Measurements from ENCODE around the gene MLPH. TPM values are rescaled to one million over a fixed set of nuclear protein-coding genes. Genes with fewer than 3 reads are reported as not detected.

MLPH gene
- total and polyA plus RNA-seq, 9 of the 15 experiments (the other 6 are each of a cell fraction or from before 2014, with no cell fraction given) = 0.22 TPM; not detected in 8

DNA sequence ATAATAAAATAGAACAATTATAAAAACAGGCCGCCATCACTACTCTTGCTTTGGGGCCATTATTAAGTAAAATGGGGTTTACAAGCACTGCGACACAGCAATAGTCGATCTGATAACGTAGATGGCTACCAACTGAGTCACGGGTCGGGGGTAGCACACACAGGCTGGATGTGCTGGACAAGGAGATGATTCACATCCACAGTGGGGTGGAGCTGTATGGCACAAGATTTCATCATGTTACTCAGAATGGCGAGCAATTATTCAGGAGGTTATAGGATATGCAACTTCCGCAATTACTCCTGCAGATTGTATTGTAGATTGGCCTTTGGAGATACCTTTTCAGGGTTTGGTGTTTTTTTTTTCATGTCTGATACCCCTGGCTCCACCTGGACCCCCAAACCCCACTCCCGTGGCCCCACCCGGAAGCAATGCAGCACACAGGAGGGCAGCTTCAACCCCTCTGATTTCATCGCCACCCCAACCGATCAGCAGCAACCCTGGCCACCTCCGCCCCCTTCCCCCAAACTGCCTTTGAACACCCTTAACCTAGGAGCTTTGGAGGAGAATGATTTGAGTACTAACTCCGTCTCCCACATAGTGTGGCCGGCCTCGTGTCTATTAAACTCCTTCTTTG, 21.4 kb upstream of the MLPH start (continued):
- TF ChIP-seq CEBPG (CRISPR knock-in tag; IDR thresholded peaks at IDR 0.05) (peak; percentile 94), CEBPG (tag; conservative IDR thresholded peaks at IDR 0.05 in 1 of 2, IDR thresholded peaks at IDR 0.05 in 1 of 2) (peak; percentile 91 to 98), GATAD2B (IDR thresholded peaks at IDR 0.05; ENCODE audit: borderline replicate concordance) (no peak), CCNT2 (IDR thresholded peaks at IDR 0.05; ENCODE audit: borderline replicate concordance, extremely low read depth, insufficient read length, low read depth, low read length) (no peak), ELF4 (CRISPR knock-in tag; IDR thresholded peaks at IDR 0.05) (no peak), FOXA1 (IDR thresholded peaks at IDR 0.05; ENCODE audit: borderline replicate concordance) (no peak), POLR2B (IDR thresholded peaks at IDR 0.05; ENCODE audit: low read depth, partially characterized antibody) (no peak), ZNF57 (CRISPR knock-in tag; IDR thresholded peaks at IDR 0.05) (no peak), HDAC6 (IDR thresholded peaks at IDR 0.05; ENCODE audit: low read depth, low read length) (no peak), ZBTB7A (IDR thresholded peaks at IDR 0.05; ENCODE audit: borderline replicate concordance, control insufficient read depth, low read depth, low read length) (no peak), MYBL2 (IDR thresholded peaks at IDR 0.05; ENCODE audit: low read depth) (no peak), MYBL2 (CRISPR knock-in tag; IDR thresholded peaks at IDR 0.05; ENCODE audit: borderline replicate concordance) (no peak), TAL1 (IDR thresholded peaks at IDR 0.05) (no peak; the same call in 1 of the 2 replicates), IFI16 (CRISPR knock-in tag; IDR thresholded peaks at IDR 0.05) (no peak), ZNF644 (tag; IDR thresholded peaks at IDR 0.05; ENCODE audit: low read depth) (no peak; the same call in 1 of the 2 replicates), KLF10 (CRISPR knock-in tag; IDR thresholded peaks at IDR 0.05) (no peak), ZNF140 (CRISPR knock-in tag; IDR thresholded peaks at IDR 0.05) (no peak), TRIM24 (IDR thresholded peaks at IDR 0.05) (peak; percentile 75 to 92; a peak in 2 of 4 replicates), TAF7 (tag; IDR thresholded peaks at IDR 0.05) (no peak), CBX1 (IDR thresholded peaks at IDR 0.05; ENCODE audit: low read depth) (no peak), CBX2 (IDR thresholded peaks at IDR 0.05; ENCODE audit: insufficient read depth, low read length, poor library complexity, severe bottlenecking) (no peak), ZNF830 (CRISPR knock-in tag; IDR thresholded peaks at IDR 0.05) (no peak), HMG20A (CRISPR knock-in tag; conservative IDR thresholded peaks at IDR 0.05) (no peak), NUFIP1 (IDR thresholded peaks at IDR 0.05; ENCODE audit: partially characterized antibody) (no peak), ESRRA (IDR thresholded peaks at IDR 0.05; ENCODE audit: borderline replicate concordance, low read depth) (no peak)
- TF ChIP-seq, protein P1, sequence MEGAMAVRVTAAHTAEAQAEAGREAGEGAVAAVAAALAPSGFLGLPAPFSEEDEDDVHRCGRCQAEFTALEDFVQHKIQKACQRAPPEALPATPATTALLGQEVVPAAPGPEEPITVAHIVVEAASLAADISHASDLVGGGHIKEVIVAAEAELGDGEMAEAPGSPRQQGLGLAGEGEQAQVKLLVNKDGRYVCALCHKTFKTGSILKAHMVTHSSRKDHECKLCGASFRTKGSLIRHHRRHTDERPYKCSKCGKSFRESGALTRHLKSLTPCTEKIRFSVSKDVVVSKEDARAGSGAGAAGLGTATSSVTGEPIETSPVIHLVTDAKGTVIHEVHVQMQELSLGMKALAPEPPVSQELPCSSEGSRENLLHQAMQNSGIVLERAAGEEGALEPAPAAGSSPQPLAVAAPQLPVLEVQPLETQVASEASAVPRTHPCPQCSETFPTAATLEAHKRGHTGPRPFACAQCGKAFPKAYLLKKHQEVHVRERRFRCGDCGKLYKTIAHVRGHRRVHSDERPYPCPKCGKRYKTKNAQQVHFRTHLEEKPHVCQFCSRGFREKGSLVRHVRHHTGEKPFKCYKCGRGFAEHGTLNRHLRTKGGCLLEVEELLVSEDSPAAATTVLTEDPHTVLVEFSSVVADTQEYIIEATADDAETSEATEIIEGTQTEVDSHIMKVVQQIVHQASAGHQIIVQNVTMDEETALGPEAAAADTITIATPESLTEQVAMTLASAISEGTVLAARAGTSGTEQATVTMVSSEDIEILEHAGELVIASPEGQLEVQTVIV (CRISPR knock-in tag; IDR thresholded peaks at IDR 0.05; ENCODE audit: borderline replicate concordance) = no peak
- TF ChIP-seq, protein P2, sequence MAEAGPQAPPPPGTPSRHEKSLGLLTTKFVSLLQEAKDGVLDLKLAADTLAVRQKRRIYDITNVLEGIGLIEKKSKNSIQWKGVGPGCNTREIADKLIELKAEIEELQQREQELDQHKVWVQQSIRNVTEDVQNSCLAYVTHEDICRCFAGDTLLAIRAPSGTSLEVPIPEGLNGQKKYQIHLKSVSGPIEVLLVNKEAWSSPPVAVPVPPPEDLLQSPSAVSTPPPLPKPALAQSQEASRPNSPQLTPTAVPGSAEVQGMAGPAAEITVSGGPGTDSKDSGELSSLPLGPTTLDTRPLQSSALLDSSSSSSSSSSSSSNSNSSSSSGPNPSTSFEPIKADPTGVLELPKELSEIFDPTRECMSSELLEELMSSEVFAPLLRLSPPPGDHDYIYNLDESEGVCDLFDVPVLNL (CRISPR knock-in tag; IDR thresholded peaks at IDR 0.05; ENCODE audit: low read depth) = no peak

Data from K562 (cell line).